ENCODE measurements around the gene ARHGEF3.

DNA sequence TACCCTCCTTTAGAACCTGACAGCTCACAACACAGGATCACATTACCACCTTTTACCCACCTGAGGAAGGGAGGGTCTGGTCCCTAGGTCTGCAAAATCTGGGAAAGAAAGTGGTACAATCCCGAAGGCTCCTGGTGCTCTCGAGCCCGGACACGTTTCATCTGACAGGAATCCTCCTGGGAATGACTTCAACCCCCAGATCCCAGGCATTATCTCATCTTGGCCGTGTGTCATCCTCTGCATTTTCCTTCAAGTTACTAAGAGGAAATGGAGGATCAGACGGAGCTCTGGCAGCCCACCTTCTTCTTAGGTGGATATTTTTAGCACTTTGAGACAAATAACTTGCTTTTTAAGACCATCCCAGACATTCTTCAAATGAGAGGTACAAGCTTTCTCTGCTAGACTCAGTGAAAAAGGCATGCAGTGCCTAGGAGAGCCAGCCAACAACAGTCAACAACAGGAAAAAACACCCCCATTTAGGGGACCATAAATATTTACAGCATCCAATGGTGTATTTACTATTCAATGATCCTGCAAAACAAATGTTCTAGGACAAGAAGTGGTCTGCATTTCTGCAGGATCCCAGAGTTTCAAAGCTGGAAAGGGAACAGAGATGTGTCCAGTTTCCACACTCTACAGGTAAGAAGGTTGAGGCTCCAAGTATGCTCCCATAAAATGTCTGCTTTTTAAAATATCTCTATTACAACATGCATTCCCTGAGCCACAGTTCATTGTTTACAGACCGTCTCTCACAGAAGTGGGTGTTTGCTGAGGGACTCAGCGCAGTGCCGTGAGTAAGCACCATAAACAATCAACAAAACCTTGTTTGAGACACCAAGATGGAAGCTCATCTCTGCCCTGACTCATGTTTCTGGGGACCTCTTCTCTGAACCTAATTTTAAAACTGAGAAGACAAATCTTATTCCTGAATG, 38.3 kb upstream of the ARHGEF3 start:
- TF ChIP-seq, protein P1, sequence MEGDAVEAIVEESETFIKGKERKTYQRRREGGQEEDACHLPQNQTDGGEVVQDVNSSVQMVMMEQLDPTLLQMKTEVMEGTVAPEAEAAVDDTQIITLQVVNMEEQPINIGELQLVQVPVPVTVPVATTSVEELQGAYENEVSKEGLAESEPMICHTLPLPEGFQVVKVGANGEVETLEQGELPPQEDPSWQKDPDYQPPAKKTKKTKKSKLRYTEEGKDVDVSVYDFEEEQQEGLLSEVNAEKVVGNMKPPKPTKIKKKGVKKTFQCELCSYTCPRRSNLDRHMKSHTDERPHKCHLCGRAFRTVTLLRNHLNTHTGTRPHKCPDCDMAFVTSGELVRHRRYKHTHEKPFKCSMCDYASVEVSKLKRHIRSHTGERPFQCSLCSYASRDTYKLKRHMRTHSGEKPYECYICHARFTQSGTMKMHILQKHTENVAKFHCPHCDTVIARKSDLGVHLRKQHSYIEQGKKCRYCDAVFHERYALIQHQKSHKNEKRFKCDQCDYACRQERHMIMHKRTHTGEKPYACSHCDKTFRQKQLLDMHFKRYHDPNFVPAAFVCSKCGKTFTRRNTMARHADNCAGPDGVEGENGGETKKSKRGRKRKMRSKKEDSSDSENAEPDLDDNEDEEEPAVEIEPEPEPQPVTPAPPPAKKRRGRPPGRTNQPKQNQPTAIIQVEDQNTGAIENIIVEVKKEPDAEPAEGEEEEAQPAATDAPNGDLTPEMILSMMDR (IDR thresholded peaks at IDR 0.05 in 8 of 11, conservative IDR thresholded peaks at IDR 0.05 in 3 of 11) = no peak
- TF ChIP-seq POLR2A (IDR thresholded peaks at IDR 0.05) (no peak), POLR2AphosphoS5 (IDR thresholded peaks at IDR 0.05) (no peak)
